ENCODE results near the gene CCDC57. TPM values are rescaled to one million over a fixed set of nuclear protein-coding genes. Genes with fewer than 3 reads are reported as not detected.

CCDC57 gene
- total RNA-seq, 1 donor from 2014 or later = 15.0 TPM

DNA sequence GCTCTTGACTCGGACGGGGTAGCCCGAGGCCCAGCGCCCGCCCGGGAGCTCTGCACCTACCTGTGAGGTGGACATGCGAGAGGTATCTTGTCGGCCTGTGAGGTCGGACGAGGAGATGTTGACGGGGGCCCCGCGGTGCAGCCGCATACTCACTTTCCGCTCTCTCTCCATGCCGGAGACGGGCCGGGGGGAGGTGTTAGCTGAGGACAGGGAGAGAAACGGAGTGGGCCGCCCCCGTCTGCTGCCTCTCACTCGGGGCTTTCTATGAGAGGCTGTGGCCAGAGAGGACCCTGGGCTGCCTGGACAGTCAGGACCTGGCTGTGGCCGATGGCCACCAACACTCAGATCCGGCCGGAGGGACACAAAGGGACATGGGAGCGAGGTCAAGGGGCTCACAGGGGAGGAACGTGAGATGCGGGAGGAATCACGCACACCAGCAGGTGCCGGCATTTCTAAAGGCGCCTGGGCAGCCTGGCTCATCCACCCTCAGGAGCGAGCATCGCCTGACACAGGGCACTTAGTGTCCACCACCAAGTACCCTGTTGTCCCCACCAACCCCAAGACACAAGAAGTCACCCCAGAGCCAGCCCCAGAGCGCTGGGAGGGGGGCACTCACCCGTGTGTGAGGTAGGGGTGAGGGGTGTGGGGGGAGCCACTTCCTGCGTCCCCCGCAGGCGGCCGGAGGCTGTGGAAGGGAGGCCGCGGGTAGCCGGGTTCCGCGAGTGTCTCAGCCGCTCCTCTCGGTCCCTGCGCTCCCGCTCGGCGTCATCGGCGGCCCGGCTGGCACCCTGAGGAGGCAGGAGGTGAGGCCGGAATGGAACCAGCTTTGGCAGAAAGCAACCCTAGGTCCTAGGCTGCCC lies 36.4 kb upstream of the CCDC57 start:
- peaks cover 39% of the 10 kb centered on the region for H3K36me3 Mint-ChIP-seq
- peaks cover 62% of the 10 kb centered on the region for H3K79me2 ChIP-seq (ENCODE audit: low read depth)
- H3K4me3 ChIP-seq = no peak overlapping the region
- peaks cover 7% of the 10 kb centered on the region for H3K4me1 Mint-ChIP-seq
- peaks cover 13% of the 10 kb centered on the region for H3K36me3 ChIP-seq
- TF ChIP-seq, protein P1, sequence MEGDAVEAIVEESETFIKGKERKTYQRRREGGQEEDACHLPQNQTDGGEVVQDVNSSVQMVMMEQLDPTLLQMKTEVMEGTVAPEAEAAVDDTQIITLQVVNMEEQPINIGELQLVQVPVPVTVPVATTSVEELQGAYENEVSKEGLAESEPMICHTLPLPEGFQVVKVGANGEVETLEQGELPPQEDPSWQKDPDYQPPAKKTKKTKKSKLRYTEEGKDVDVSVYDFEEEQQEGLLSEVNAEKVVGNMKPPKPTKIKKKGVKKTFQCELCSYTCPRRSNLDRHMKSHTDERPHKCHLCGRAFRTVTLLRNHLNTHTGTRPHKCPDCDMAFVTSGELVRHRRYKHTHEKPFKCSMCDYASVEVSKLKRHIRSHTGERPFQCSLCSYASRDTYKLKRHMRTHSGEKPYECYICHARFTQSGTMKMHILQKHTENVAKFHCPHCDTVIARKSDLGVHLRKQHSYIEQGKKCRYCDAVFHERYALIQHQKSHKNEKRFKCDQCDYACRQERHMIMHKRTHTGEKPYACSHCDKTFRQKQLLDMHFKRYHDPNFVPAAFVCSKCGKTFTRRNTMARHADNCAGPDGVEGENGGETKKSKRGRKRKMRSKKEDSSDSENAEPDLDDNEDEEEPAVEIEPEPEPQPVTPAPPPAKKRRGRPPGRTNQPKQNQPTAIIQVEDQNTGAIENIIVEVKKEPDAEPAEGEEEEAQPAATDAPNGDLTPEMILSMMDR (IDR thresholded peaks at IDR 0.05) = no peak
- no peak for TF ChIP-seq EZH2phosphoT487 (IDR thresholded peaks at IDR 0.05)
- no peak for TF ChIP-seq EZH2 (IDR thresholded peaks at IDR 0.05)
- no peak overlapping the region for H3K27ac ChIP-seq
- peaks cover 93% of the 10 kb centered on the region for H4K20me1 ChIP-seq (ENCODE audit: low read depth)
- no peak overlapping the region for H3K9ac ChIP-seq
- H3K27me3 ChIP-seq = no peaks in the 10 kb centered on the region
- DNase-seq (ENCODE audit: low spot score) = no peak
- no peak overlapping the region for H3K27ac Mint-ChIP-seq
- H3K4me3 Mint-ChIP-seq = no peak overlapping the region
- no peaks in the 10 kb centered on the region for H3K9me3 ChIP-seq (ENCODE audit: low read depth)
- H3K4me2 ChIP-seq = no peak overlapping the region
- H3K27me3 Mint-ChIP-seq (ENCODE audit: insufficient read depth, low read depth) = peaks cover 3% of the 10 kb centered on the region
- H3K9me3 Mint-ChIP-seq = peaks cover 4% of the 10 kb centered on the region
- H3F3A ChIP-seq (ENCODE audit: low read depth) = peaks cover 9% of the 10 kb centered on the region
- H2AFZ ChIP-seq (replicated peaks) = no peak overlapping the region
- H3K4me1 ChIP-seq = no peaks in the 10 kb centered on the region

DNA sequence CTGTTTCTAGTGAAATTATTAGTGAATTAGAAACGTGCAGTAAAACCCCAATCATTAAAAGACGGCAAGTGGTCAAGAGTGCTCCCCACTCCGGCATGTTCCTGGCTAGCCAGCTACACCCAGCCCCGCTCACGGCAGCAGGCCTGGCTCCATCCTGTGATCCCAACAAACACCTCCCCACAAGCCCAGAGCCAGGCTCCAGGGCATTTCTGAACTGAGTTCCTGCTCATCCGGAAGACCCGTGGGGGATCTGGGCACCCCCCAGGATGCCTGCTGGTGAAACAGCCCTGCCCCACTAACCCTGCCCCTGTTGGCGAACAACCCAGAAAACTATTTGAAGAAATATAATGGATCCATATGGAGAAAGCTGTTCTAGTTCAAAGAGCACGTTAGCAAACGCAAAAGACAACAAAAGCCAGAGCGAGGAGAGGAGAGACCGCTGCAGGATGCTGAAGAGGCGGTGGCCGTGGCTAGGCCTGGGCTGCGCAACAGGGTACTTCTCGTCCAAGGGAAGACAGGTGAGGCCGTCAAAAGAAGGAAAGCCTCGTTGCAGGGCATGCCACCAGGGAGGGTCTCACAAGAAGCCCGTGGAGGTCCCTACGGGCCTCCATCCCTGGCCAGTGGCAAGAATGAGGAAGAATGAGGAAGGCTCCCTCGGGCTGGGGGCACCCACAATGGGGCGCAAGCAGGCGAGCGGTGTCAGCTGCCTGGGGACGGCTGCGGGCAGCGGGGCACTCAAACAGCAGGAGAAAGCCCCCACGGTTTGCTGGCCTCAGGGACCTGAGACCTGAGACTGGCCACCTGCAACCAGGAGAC lies 35.4 kb upstream of the CCDC57 start:
- Histone ChIP-seq H4K20me1 (ENCODE audit: low read depth) (peaks cover 98% of the 10 kb centered on the region), H3K9me3 (ENCODE audit: low read depth) (no peaks in the 10 kb centered on the region), H3F3A (ENCODE audit: low read depth) (peaks cover 9% of the 10 kb centered on the region), H3K27ac (no peak overlapping the region), H3K36me3 (peaks cover 10% of the 10 kb centered on the region), H3K4me3 (no peak overlapping the region), H3K4me2 (no peak overlapping the region), H3K4me1 (no peaks in the 10 kb centered on the region), H3K27me3 (no peaks in the 10 kb centered on the region), H3K9ac (no peak overlapping the region), H3K79me2 (ENCODE audit: low read depth) (peaks cover 65% of the 10 kb centered on the region), H2AFZ (replicated peaks) (no peak overlapping the region)
- Mint-ChIP-seq H3K27me3 (ENCODE audit: insufficient read depth, low read depth) (peaks cover 3% of the 10 kb centered on the region), H3K36me3 (peaks cover 40% of the 10 kb centered on the region), H3K9me3 (peaks cover 4% of the 10 kb centered on the region), H3K27ac (no peak overlapping the region), H3K4me3 (no peak overlapping the region), H3K4me1 (peaks cover 7% of the 10 kb centered on the region)
- TF ChIP-seq EZH2phosphoT487 (IDR thresholded peaks at IDR 0.05) = no peak
- TF ChIP-seq, protein P1 (IDR thresholded peaks at IDR 0.05) = no peak
- no peak for TF ChIP-seq EZH2 (IDR thresholded peaks at IDR 0.05)
- DNase-seq (ENCODE audit: low spot score) = no peak

DNA sequence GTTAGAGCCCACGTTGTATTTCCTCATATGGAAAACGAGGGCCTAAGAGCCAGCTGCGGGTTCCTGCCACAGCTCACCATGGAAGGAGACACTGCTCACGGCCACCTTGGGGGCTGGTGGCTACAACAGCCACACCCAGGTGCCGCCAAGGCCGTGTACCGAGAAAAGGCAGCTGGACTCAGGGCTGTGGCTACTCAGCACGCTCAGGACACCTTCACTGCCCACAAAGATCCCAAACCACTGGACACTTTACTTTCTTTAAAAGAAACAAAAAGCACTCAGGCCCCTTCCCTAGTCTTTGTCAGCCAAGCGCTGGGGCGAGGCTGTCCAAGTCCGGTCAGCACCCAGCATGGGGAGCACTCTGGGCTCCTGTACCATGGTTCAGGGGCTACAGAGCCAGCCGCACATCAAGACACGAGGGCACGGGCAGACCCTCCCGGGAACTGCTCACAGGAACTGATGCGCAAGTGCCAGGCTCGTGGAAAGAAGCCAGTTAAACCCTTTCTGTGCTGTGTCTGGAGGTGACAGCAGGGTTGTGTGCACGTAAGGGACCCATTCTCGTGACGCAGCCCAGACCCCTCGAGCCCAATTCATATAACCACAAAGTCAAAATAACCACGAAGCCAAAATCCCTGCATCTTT lies 34.7 kb upstream of the CCDC57 start:
- Histone ChIP-seq H3K79me2 (ENCODE audit: low read depth) (peaks cover 65% of the 10 kb centered on the region), H3K9ac (no peak overlapping the region), H3K9me3 (ENCODE audit: low read depth) (no peaks in the 10 kb centered on the region), H3K4me2 (no peak overlapping the region), H3K27me3 (no peaks in the 10 kb centered on the region), H4K20me1 (ENCODE audit: low read depth) (peaks cover 98% of the 10 kb centered on the region), H3K4me3 (no peak overlapping the region), H3K27ac (no peak overlapping the region), H3K4me1 (no peaks in the 10 kb centered on the region), H3F3A (ENCODE audit: low read depth) (peaks cover 9% of the 10 kb centered on the region), H3K36me3 (peaks cover 7% of the 10 kb centered on the region), H2AFZ (replicated peaks) (no peak overlapping the region)
- no peak for DNase-seq (ENCODE audit: low spot score)
- no peak overlapping the region for H3K27ac Mint-ChIP-seq
- H3K27me3 Mint-ChIP-seq (ENCODE audit: insufficient read depth, low read depth) = peaks cover 7% of the 10 kb centered on the region
- H3K36me3 Mint-ChIP-seq = peaks cover 36% of the 10 kb centered on the region
- H3K4me3 Mint-ChIP-seq = no peak overlapping the region
- TF ChIP-seq EZH2 (IDR thresholded peaks at IDR 0.05) = no peak
- TF ChIP-seq EZH2phosphoT487 (IDR thresholded peaks at IDR 0.05) = no peak
- TF ChIP-seq, protein P1 (IDR thresholded peaks at IDR 0.05) = no peak
- H3K9me3 Mint-ChIP-seq = peaks cover 2% of the 10 kb centered on the region
- peaks cover 10% of the 10 kb centered on the region for H3K4me1 Mint-ChIP-seq
